Measurements from ENCODE around the gene SPRN. TPM values are rescaled to one million over a fixed set of nuclear protein-coding genes. Genes with fewer than 3 reads are reported as not detected.
"Not testable (repeated sequence)": the region's sequence is repeated elsewhere in the genome, so short reads cannot be mapped to it uniquely, and the experiment has no call there.

SPRN gene
- total RNA-seq (not detected), total RNA-seq (0 reads per million in 2 donors)

- H3K27me3 Mint-ChIP-seq; H3K9me3 ChIP-seq (ENCODE audit: control insufficient read depth, low read length, poor library complexity, severe bottlenecking); H3K4me1 Mint-ChIP-seq; H3K27ac Mint-ChIP-seq; ATAC-seq; H3K36me3 Mint-ChIP-seq (ENCODE audit: low read depth); DNase-seq: not testable (repeated sequence)
- H3K4me3 Mint-ChIP-seq, result peak within 1 kb of the TSS; percentile 81
Measured at GRCh38 chr10:133424601-133425000, at the start of gene SPRN. SPRN (minus strand) TSS chr10:133424625; CDS start chr10:133423681, 944 bp downstream.

- H3K4me1 Mint-ChIP-seq, result peaks cover 38% of the 10 kb centered on the region
- ATAC-seq, result no peak
- H3K27ac Mint-ChIP-seq, result peak overlapping the region; percentile 96
- peak overlapping the region; percentile 70 for H3K4me3 Mint-ChIP-seq
- no peaks in the 10 kb centered on the region for H3K9me3 ChIP-seq (ENCODE audit: control insufficient read depth, low read length, poor library complexity, severe bottlenecking)
- peaks cover 3% of the 10 kb centered on the region for H3K36me3 Mint-ChIP-seq (ENCODE audit: low read depth)
- no peaks in the 10 kb centered on the region for H3K27me3 Mint-ChIP-seq
- no peak for DNase-seq
Measured at GRCh38 chr10:133474027-133474426, 49.6 kb upstream of the SPRN start.

GRCh38 chr10:133473270-133473669 lies 48.8 kb upstream of the SPRN start:
- H3K27ac Mint-ChIP-seq, result peak overlapping the region; percentile 96
- no peak for DNase-seq

GRCh38 chr10:133471300-133472109 lies 47.1 kb upstream of the SPRN start:
- Mint-ChIP-seq H3K36me3 (ENCODE audit: low read depth) (peaks cover 2% of the 10 kb centered on the region), H3K4me3 (no peak overlapping the region), H3K4me1 (peaks cover 41% of the 10 kb centered on the region), H3K27me3 (no peaks in the 10 kb centered on the region), H3K27ac (peak overlapping the region; percentile 19)
- no peak for DNase-seq
- no peaks in the 10 kb centered on the region for H3K9me3 ChIP-seq (ENCODE audit: control insufficient read depth, low read length, poor library complexity, severe bottlenecking)
- ATAC-seq, result no peak

More at GRCh38 chr10:133473270-133473669, 48.8 kb upstream of the SPRN start:
- no peaks in the 10 kb centered on the region for H3K27me3 Mint-ChIP-seq
- H3K4me1 Mint-ChIP-seq, result peaks cover 38% of the 10 kb centered on the region
- no peaks in the 10 kb centered on the region for H3K9me3 ChIP-seq (ENCODE audit: control insufficient read depth, low read length, poor library complexity, severe bottlenecking)
- no peak for ATAC-seq
- peaks cover 4% of the 10 kb centered on the region for H3K36me3 Mint-ChIP-seq (ENCODE audit: low read depth)
- peak overlapping the region; percentile 46 for H3K4me3 Mint-ChIP-seq

GRCh38 chr10:133469205-133469604 lies 44.8 kb upstream of the SPRN start:
- peaks cover 31% of the 10 kb centered on the region for H3K4me1 Mint-ChIP-seq
- not testable (repeated sequence) for DNase-seq, H3K27me3 Mint-ChIP-seq

GRCh38 chr10:133467286-133467911 lies 43.0 kb upstream of the SPRN start:
- H3K9me3 ChIP-seq (ENCODE audit: control insufficient read depth, low read length, poor library complexity, severe bottlenecking), result no peaks in the 10 kb centered on the region
- Mint-ChIP-seq H3K27ac (no peak overlapping the region), H3K36me3 (ENCODE audit: low read depth) (peaks cover 4% of the 10 kb centered on the region), H3K4me3 (no peak overlapping the region), H3K4me1 (peaks cover 29% of the 10 kb centered on the region), H3K27me3 (no peaks in the 10 kb centered on the region)
- ATAC-seq (no peak), DNase-seq (no peak)

More at GRCh38 chr10:133469205-133469604, 44.8 kb upstream of the SPRN start:
- H3K36me3 Mint-ChIP-seq (ENCODE audit: low read depth); H3K27ac Mint-ChIP-seq; ATAC-seq; H3K9me3 ChIP-seq (ENCODE audit: control insufficient read depth, low read length, poor library complexity, severe bottlenecking); H3K4me3 Mint-ChIP-seq: not testable (repeated sequence)

- Mint-ChIP-seq H3K27ac (peak overlapping the region; percentile 54), H3K4me3 (no peak overlapping the region), H3K36me3 (ENCODE audit: low read depth) (peaks cover 4% of the 10 kb centered on the region), H3K27me3 (no peaks in the 10 kb centered on the region), H3K4me1 (peaks cover 35% of the 10 kb centered on the region)
- DNase-seq, result no peak
- ATAC-seq, result no peak
- no peaks in the 10 kb centered on the region for H3K9me3 ChIP-seq (ENCODE audit: control insufficient read depth, low read length, poor library complexity, severe bottlenecking)
Measured at GRCh38 chr10:133466683-133467275, 42.4 kb upstream of the SPRN start.

GRCh38 chr10:133465950-133466474 lies 41.6 kb upstream of the SPRN start:
- H3K4me1 Mint-ChIP-seq, result peaks cover 35% of the 10 kb centered on the region
- peak overlapping the region; percentile 54 for H3K27ac Mint-ChIP-seq
- ATAC-seq (no peak), DNase-seq (no peak)
- peaks cover 8% of the 10 kb centered on the region for H3K36me3 Mint-ChIP-seq (ENCODE audit: low read depth)
- H3K27me3 Mint-ChIP-seq, result no peaks in the 10 kb centered on the region
- no peaks in the 10 kb centered on the region for H3K9me3 ChIP-seq (ENCODE audit: control insufficient read depth, low read length, poor library complexity, severe bottlenecking)
- H3K4me3 Mint-ChIP-seq, result peak overlapping the region; percentile 8

GRCh38 chr10:133465191-133465949 lies 40.9 kb upstream of the SPRN start:
- Mint-ChIP-seq H3K4me1 (peaks cover 35% of the 10 kb centered on the region), H3K27me3 (no peaks in the 10 kb centered on the region), H3K36me3 (ENCODE audit: low read depth) (peaks cover 10% of the 10 kb centered on the region), H3K4me3 (no peak overlapping the region), H3K27ac (peak overlapping the region; percentile 54)
- H3K9me3 ChIP-seq (ENCODE audit: control insufficient read depth, low read length, poor library complexity, severe bottlenecking), result no peaks in the 10 kb centered on the region
- DNase-seq (no peak), ATAC-seq (no peak)

GRCh38 chr10:133464582-133465031 lies 40.2 kb upstream of the SPRN start:
- Mint-ChIP-seq H3K27me3 (no peaks in the 10 kb centered on the region), H3K36me3 (ENCODE audit: low read depth) (peaks cover 10% of the 10 kb centered on the region), H3K4me1 (peaks cover 32% of the 10 kb centered on the region), H3K4me3 (no peak overlapping the region), H3K27ac (peak overlapping the region; percentile 54)
- H3K9me3 ChIP-seq (ENCODE audit: control insufficient read depth, low read length, poor library complexity, severe bottlenecking), result no peaks in the 10 kb centered on the region
- DNase-seq, result no peak
- no peak for ATAC-seq

- Mint-ChIP-seq H3K4me3 (no peak overlapping the region), H3K36me3 (ENCODE audit: low read depth) (peaks cover 8% of the 10 kb centered on the region), H3K4me1 (peaks cover 34% of the 10 kb centered on the region), H3K27ac (no peak overlapping the region), H3K27me3 (no peaks in the 10 kb centered on the region)
- ATAC-seq (no peak), DNase-seq (no peak)
- H3K9me3 ChIP-seq (ENCODE audit: control insufficient read depth, low read length, poor library complexity, severe bottlenecking), result no peaks in the 10 kb centered on the region
Measured at GRCh38 chr10:133462512-133463305, 38.3 kb upstream of the SPRN start.

- peaks cover 30% of the 10 kb centered on the region for H3K4me1 Mint-ChIP-seq
- peaks cover 8% of the 10 kb centered on the region for H3K36me3 Mint-ChIP-seq (ENCODE audit: low read depth)
- ATAC-seq, result no peak
Measured at GRCh38 chr10:133461841-133462240, 37.4 kb upstream of the SPRN start.

More at GRCh38 chr10:133461841-133462240, 37.4 kb upstream of the SPRN start:
- Mint-ChIP-seq H3K27me3 (no peaks in the 10 kb centered on the region), H3K4me3 (no peak overlapping the region), H3K27ac (peak overlapping the region; percentile 59)
- DNase-seq, result no peak
- no peaks in the 10 kb centered on the region for H3K9me3 ChIP-seq (ENCODE audit: control insufficient read depth, low read length, poor library complexity, severe bottlenecking)

Measured in T-helper 17 cell (primary cell).